HG02852 (cell line): Measurements from ENCODE around the gene SPRYD7.
"Not testable (repeated sequence)": the region's sequence is repeated elsewhere in the genome, so short reads cannot be mapped to it uniquely, and the experiment has no call there.

ENCODE experiments used
- ATAC-seq: cut with Tn5 transposase; IDR thresholded peaks from one replicate; pipeline ENCODE4 v1.9.1; 2021; ENCODE audit warnings: mild to moderate bottlenecking, moderate library complexity; ENCODE audit not compliant: unreplicated experiment

Gene SPRYD7

DNA sequence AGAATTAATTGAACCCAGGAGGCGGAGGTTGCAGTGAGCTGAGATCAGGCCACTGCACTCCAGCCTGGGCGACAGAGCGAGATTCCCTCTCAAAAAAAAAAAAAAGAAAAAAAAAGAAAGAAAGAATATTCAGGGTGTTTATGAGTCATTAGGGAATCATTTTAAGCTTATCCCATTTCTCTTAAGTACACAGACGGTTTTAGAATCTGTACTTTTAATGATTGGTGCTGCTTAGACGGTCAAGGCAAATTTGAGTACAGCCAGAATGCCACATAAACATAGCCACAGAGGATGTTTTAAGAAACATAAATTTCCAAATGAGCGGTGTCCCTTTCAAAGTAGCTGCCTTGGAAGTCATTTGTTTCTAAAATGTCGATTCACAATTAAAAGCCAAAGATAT is 2.6 kb downstream of the SPRYD7 start:
- ATAC-seq: no peak

GRCh38 chr13:49932868-49933267 is 3.3 kb downstream of the SPRYD7 start:
- no peak for ATAC-seq

- no peak for ATAC-seq
These were observed 4.1 kb downstream of the SPRYD7 start for GRCh38 chr13:49932066-49932465.

DNA sequence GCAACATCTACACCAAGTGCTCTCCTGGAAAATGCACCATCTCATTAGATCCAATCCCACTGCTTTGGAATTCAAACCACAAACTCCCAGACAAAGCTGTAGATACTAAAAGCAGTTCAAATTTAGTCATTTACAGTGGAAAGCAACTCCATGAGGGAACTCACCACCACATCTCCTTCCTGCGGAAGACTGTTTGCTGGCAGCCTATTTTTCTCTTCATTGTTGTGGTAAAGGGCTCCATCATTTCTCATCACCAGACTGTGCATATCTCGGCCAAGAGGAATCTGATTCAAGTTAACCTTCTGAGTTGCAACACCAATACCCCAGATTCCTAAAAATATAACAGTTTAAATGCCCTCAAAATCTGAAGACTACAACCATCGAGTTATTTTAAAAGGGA is 8.4 kb downstream of the SPRYD7 start:
- no peak for ATAC-seq

DNA sequence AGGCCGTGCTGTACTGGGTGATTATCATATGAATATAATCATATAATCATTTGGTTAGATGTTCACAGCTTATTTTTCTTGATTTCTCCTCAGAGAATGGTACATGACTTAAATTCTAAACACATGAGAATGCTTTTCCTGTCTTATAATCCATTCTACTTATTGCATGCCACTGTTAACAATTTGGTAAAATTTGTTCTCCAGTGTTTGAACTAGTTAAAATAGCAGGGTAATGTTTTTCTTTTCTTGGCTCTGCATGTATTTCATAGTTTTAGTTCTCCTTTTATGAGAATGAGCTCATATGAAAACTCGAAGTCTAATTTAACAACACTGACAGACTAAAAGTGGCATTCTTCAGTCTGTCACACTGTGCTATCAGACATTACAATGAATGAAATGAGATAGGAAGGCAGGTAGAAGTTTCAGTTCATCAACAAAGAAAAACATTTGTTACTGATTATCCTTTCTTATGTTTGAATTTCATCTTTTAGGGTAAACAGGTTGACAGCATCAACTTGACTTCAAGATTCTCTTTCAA is 10.2 kb downstream of the SPRYD7 start:
- ATAC-seq: peak; percentile 65

DNA sequence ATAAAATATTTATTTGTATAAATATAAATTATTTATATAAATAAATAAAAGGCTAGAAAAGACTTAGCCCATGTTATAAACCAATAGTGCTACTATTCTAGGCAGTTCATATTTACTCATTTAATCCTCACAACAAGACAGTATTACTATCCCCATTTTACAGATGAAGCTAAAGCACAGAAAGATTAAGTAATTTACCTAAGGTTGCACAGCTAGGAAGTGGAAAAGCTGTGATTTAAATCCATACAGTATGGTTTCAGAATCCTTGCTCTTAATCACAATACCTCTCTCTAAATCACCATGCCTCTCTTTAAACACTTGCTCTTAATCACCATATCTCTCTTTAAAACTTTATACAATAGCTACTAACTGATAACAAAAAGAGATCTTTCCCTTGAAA is 13.8 kb downstream of the SPRYD7 start:
- ATAC-seq: no peak

GRCh38 chr13:49920969-49921368 is 15.2 kb downstream of the SPRYD7 start:
- ATAC-seq: not testable (repeated sequence)

GRCh38 chr13:49918106-49918505 is 18.0 kb downstream of the SPRYD7 start:
- not testable (repeated sequence) for ATAC-seq

DNA sequence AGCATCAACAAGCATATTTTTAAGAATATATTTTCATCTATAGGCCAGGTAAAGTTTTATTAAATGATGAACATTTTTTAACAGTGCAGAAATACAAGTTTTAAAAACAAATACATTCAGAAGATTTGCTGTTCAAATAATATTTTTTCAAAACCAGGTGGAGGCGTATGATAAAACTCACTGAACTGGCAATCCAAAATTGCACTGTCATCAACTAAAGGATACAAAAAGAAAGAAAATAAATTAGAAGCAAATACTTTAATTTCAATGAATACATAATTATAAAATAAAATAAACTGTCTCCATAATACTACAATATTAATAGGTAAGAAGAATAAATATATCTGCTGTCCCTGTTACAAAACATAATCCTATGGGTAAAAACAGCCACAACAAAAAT is 21.2 kb downstream of the SPRYD7 start:
- no peak for ATAC-seq

DNA sequence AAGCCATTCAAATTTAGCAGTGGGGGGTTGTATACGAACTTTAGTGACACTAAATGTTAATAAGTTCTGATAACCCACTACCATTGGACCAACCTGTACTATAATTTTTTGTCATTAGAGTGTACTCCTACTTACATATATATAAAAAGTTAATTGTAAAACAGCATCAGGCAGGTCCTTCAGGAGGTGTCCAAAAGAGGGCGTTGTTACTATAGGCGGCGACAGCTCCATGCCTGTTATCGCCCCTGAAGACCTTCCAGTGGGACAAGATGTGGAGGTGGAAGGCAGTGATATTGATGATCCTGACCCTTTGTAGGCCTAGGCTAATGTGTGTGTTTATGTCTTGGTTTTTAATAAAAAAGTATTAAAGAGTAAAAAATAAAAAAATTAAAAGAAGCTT is 27.5 kb downstream of the SPRYD7 start:
- no peak for ATAC-seq

GRCh38 chr13:49904729-49905456 is 31.2 kb downstream of the SPRYD7 start:
- ATAC-seq: no peak

GRCh38 chr13:49898792-49899191 is 37.3 kb downstream of the SPRYD7 start:
- ATAC-seq: no peak

DNA sequence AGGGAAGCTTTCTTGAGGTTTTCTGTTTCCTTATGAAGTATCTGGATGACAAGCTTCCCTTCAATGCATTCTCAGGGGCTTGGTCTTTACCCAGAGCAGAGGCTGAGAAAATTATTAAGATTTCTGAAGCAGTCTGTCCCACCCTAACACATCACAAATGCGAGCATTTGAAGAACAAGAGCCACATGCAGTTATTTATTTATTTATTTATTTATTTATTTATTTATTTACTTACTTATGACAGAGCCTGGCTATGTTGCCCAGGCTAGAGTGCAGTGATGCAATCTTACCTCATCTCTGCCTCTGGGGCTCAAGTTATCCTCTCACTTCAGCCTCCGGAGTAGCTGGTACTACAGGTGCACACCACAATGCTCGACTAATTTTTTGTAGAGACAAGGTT is 38.4 kb downstream of the SPRYD7 start:
- ATAC-seq: no peak

- ATAC-seq: no peak
These were observed 40.3 kb downstream of the SPRYD7 start for GRCh38 chr13:49895826-49896225.

DNA sequence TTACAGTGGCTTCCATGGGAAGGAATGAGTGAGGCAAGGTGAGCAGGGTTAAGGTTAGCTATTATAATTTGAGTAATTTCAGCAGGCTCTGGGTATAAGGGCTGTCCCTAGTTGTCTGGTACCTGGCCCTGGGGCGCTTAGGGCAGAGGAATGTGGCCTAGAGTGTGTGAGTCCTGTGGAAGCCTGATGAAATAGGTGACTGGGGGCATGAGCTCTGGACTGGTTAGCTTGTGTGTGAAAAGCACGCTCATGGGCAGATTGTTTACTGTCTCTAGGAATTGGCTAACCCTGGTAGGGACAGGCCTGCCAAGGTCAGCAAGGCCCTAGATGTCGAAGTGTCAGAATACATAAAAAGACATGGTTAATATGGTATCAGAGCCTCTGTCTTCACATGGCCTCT is 42.5 kb downstream of the SPRYD7 start:
- no peak for ATAC-seq

GRCh38 chr13:49890376-49890775 is 45.8 kb downstream of the SPRYD7 start:
- no peak for ATAC-seq

DNA sequence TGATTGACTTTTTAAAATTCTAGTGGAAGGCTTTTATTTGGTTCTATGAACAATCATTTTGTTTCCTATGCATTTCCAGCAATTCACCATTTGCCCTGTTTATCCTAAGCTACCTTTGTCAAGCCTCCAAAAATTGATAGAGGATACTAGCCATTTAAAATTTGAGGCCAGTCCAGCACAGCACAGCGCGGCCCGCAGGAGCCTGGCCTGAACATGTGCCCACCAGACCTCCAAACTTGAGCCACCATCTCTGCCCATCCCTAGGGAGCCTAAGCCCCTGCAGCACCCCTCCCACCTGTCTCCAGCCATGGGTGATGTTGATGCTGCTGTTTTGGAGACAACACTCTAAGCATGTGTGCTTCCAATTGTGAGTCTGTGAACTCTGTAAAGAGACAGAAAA is 57.5 kb downstream of the SPRYD7 start:
- no peak for ATAC-seq

- ATAC-seq: no peak
These were observed 58.4 kb downstream of the SPRYD7 start for GRCh38 chr13:49877629-49878218.

- ATAC-seq: no peak
These were observed 61.7 kb downstream of the SPRYD7 start for GRCh38 chr13:49874430-49874829.

DNA sequence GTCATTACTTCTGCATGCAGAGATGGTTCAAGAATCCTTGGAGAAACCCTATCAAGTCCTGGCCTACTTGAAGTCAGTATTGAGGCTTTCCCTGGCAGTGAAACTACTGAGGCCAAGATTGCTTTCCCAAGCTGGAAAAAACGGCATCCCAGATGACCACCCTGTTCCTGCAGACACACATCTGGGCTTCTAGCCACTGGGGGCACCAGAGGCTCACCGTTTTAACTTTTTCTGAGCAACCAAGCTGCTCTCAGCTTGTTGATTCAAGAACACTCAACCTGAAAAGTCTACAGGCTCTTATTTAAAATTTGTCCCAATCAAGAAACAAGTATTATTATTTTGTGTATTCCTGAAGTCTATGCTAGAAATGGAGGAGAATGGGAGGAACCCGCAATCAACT is 66.6 kb downstream of the SPRYD7 start:
- ATAC-seq: no peak

DNA sequence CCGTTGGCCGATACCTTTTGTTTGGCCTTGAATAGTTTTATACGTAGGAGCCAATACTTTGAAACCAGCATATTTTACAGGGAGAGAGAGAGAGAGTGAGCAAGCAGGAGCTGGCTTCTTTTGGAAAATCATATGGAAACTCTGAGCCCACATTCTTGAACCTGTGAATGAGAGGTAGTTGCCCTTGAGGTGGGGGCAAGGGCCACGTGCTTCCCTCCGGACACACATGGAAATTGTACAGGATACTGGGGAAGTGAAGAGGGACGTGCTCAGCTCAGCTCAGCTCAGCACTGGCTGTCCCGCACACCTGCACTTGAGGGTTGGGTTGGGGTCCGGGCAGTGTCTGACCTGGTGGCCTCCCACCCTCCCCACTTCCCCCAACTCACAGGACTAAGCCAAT is 68.3 kb downstream of the SPRYD7 start:
- ATAC-seq: no peak

DNA sequence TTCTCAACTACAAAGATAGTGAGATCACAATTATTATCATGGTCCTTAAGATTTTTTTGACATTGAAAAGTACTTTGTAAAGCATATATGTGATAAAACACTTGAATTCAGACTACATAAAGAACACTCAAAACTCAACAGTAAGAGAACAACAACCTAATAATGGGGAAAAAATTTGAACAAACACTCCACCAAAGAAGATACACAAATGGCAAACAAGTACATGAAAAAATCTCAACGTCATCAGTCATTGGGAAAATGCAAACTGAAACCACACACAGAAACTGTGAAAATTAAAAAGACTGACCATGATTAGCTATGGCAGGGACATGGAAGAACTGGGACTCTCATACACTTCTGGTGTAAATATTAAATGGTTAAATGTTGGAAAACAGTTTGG is 70.9 kb downstream of the SPRYD7 start:
- ATAC-seq: no peak

- ATAC-seq: no peak
These were observed 71.6 kb downstream of the SPRYD7 start for GRCh38 chr13:49864509-49864908.
